ENCODE measurements around the gene FGF3.
A peak's percentile ranks its signal among the peaks of the same experiment; 100 is the strongest.

FGF3 gene

DNA sequence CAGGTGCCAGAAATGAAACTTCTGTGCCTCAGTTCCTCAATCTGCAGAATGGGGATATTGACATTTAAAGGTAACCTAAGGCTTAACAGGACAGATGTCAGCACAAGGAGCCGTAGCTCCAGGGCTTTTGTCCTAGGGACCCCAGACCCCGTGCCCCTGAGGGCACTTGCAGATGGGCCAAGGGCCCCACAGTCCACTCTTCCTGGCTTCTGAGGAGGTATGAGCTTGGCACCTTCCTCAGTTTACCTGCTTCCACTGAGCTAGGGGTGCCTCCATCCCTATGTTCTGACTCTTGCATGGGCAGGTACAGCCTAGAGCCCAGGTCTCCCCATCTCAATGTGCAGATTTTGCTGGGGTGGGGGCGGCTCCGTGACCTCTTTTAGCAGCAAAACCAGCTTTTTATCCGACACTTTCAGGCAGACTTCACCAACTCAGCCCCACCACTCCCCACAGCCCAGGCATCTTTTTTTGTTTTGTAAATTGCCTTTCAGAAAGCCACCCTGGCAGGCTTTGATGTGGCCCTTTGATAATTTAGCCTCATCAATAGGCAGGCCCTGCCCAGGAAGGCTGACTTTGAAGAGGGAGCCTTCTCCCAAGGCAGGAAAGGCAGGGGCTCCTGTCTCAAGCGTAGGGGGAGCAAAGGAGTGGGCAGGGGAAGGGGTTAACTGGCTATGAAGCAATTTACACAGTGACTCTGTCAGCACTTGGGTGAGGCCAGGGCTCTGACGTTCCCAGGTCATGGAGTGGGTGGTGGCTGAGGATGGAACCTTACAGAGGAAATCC, 23.7 kb upstream of the FGF3 start:
- no peak for DNase-seq

DNA sequence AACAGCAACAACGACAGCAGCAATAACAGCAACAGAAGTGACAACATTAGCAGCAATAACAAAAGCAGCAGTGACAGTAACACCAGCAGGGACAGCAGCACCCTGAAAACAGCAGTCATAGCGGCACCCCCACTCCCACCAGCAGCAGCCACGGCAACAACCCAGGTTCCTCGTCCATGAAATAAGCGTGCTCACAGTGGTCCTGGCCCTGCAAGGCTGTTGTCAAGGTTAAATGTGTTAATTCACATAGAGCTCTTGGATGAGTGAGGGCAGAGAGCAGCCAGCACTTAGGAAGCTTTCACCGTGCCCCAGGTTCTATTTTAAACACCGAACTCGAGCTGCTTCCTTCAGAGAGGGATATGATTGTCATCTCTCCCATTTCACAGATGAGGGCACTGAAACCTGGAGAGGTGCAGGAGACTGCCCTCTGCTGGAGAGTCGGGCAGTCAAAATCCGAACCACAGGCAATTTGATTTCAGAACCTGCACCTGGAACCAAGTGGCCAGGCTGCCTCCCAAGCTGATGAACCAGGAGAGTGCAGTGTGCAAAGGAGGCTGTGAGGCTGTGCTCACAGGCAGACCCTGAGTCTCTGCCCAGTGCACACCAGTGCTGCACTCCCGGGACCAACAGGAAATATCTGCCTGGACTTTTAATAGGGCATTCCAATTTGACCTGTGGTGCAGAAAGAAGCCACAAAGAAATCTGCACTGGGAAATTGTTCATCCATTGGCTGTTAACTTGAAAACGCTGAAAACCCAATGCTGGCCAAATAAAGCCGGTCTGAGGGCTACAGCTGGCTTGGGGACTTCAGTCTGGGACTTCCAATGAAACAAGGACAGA, 22.9 kb upstream of the FGF3 start:
- DNase-seq = peak; percentile 11

DNA sequence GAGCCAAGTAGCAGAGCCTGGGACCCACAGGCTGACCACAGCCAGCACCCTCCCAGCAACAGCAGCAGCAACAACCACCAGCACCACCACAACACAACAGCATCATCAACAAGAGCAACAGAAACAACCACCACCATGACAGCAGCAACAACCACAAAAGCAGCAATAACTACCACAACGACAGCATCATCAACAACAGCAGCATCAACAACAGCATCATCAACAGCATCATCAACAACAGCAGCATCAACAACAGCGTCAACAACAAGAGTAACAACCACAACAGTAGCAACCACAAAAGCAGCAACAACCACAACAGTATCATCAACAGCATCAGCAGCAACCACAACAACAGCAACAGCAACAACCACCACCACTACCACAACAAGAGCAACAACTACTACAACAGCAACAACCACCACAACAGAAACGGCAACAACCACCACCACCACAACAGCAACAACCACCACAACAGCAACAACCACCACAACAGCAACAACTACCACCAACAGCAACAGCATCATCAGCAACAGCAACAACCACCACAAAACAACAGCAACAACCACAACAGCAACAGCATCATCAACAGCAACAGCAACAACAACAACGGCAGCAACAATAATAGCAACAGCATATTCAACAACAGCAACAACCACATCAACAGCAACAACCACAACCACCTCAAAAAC, 22.1 kb upstream of the FGF3 start:
- no peak for DNase-seq

DNA sequence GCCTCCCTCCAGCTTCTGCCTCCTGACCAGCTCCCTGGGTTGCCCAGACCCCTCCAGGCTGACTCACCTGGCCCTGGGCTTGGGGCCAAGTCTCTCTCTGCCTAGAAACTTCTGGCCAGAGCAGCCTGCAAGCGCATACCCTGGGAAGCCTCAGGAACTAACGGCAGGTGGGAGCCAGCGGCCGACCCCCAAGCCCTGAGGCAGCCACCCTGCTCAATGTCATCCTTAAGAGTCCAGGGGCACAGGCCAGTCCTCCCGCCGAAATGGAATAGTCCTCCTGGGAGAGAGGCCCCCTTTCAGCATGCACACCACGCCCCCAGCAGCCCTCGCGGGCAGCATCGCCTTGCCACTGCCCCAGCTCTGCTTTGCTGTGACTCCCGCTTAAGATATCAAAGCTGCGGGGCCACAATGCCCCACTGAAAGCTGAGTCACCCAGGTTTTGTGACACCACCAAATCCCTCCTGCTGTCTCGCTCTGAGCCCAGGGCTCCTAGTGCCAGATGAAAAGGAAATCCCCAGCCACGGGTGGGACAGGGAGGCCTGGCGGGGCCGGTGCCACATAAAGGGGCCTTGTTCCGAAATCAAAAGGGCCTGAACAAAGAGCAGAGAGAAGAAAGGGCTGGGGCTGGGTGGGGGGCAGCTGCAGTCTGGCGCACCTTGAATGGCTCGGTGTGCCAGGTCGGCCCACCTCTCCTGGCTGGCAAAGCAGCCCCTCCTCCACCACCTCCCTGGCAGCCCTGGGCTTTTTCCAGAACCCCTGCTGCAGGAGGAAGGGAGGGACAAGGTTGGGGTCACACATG, 21.4 kb upstream of the FGF3 start:
- no peak for DNase-seq

DNA sequence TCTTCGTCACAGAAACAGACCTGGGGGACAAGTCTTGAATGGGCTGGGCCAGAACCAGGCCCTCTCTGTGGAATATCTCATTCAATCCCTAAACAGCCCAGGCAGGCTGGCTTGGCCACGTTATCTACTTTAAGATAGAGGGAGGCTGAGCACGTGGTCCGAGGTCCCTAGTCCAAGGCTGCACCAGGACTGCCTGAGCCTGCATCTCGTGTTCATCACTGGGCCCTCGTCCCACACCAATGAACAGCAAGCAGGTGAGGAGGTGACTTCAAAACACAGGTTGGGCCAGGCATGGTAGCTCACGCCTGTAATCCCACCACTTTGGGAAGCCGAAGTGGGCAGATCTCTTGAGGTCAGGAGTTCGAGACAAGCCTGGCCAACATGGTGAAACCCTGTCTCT, 20.3 kb upstream of the FGF3 start:
- DNase-seq = no peak

- no peak for DNase-seq
Measured at GRCh38 chr11:69837791-69838190, 18.6 kb upstream of the FGF3 start.

GRCh38 chr11:69836401-69836800, 17.2 kb upstream of the FGF3 start:
- DNase-seq = no peak

GRCh38 chr11:69834811-69835800, 15.9 kb upstream of the FGF3 start:
- DNase-seq = no peak

- no peak for DNase-seq
Measured at GRCh38 chr11:69834251-69834650, 15.0 kb upstream of the FGF3 start.

- DNase-seq = no peak
Measured at GRCh38 chr11:69832561-69833413, 13.6 kb upstream of the FGF3 start.

- no peak for DNase-seq
Measured at GRCh38 chr11:69831985-69832384, 12.8 kb upstream of the FGF3 start.

DNA sequence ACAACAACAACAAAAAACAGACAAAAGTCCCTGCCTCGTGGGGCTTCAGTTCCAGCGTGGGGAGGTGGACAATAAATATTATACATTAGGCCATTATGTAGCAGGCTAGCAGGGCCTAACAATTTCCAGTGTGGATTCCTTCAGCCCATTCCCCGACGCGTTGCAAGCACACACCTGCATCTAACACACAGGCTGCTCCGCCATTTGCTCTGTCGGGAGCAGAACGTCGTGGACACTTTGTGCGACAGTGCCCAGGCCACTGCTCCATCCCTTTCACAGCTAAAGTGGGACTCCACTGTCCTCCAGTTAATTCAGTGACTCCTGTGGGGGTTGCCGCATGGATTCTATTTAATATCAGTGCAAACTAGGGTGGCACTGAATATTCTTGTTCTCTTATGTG, 10.9 kb upstream of the FGF3 start:
- DNase-seq = no peak

DNA sequence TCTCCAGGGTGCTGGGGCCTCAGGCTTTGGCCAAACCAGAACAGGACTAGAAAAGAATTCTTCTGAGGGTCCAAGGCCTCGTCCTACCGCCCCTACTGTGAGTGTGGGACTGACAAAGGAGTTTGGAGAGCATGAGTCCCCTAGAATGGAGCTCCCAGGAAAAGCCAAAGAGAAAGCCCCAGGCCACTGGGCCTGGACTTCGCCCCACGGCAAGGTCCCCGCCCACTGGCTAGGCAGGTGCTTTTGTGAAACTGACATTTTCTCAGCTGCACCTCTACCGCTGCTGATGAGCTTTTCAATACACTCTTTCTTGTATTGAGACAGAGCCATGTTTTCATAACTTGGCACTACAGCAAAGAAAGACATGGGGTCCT, 9.7 kb upstream of the FGF3 start:
- no peak for DNase-seq

- DNase-seq = no peak
Measured at GRCh38 chr11:69828276-69828970, 9.2 kb upstream of the FGF3 start.

DNA sequence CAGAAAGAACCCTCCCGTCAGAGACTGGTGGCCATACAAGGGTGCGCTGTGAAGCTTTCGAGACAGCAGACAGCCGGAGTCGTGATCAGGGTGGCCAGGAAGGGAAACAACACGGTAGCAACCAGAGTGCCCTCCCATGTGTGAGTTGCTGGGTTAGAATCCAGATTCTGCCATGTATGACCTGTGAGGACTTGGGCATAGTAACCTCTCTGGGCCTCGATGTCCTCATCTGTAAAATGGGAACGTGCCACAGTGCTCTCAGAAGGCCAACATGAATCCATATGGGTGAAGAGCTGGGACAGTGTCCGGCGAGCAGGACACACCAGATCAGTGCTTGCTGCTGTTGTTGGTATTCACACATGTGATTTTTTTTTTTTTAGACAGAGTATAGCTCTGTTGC, 7.6 kb upstream of the FGF3 start:
- no peak for DNase-seq

- DNase-seq = no peak
Measured at GRCh38 chr11:69825941-69826340, 6.7 kb upstream of the FGF3 start.

DNA sequence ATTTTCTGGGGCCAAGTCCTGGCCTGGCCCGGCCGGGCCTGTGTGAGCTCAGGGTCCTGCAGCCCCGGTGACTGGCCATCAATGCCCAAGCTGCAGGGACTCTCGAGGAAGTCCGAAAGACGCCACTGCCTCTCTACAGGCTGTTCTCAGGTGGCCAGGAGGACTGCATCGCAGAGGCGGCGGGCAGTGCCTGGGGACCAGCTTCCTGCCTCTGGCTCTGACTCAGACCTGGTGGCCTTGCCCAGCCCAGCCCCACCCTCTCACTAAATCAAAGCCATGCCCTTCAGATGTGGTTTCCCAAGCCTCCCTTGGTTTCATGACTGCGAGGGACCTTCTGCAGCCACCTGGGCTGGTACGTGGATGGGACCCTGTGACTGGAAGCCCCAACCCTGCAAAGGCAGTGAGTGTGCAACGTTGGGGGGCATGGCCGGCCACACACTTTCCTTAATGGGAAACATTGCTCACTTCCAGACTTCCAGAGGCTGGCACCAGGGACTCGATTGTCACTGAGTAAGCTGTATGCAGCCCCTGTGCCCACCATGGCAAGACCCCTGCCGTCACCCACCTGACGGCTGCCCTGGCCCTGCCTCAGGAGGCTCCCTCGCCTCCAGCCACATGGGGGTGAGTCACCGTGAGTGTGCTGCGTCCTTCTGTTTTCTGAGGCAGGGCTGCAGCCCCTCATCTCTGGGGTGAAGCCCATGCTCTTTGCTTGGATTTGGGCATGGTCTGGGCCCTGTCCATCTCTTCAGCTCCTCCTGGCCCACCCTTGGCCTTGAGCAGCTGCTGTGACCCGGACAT, 6.0 kb upstream of the FGF3 start:
- no peak for DNase-seq

- DNase-seq = no peak
Measured at GRCh38 chr11:69823641-69824265, 4.5 kb upstream of the FGF3 start.

Data from stimulated activated CD4-positive, alpha-beta T cell treated with anti-CD3 and anti-CD28 coated beads, Interleukin-12 subunit alpha, Interleukin-12 subunit beta, amount 100 ng/mL, for 4 hours (primary cell).